ENCODE data around the gene SPIRE2.
"Not testable (repeated sequence)": the region's sequence is repeated elsewhere in the genome, so short reads cannot be mapped to it uniquely, and the experiment has no call there.

The SPIRE2 gene

GRCh38 chr16:89869911-89870310 is 41.6 kb downstream of the SPIRE2 start:
- DNase-seq (ENCODE audit: low spot score): no peak

- no peak for DNase-seq (ENCODE audit: low spot score)
Measured at GRCh38 chr16:89870440-89870839, 42.2 kb downstream of the SPIRE2 start.

GRCh38 chr16:89871895-89872294 is 43.6 kb downstream of the SPIRE2 start:
- DNase-seq (ENCODE audit: low spot score): no peak

- DNase-seq (ENCODE audit: low spot score): peak; percentile 90
Measured at GRCh38 chr16:89873109-89873971, 45.1 kb downstream of the SPIRE2 start, which contains the start of gene TCF25. Gene TCF25 (plus strand): TSS chr16:89873592. CDS start chr16:89873668, 76 bp downstream.

- DNase-seq (ENCODE audit: low spot score): peak; percentile 95
Measured at GRCh38 chr16:89873972-89874689, 45.9 kb downstream of the SPIRE2 start.

GRCh38 chr16:89879123-89879522 is 50.8 kb downstream of the SPIRE2 start:
- not testable (repeated sequence) for DNase-seq (ENCODE audit: low spot score)

GRCh38 chr16:89880477-89881367 is 52.4 kb downstream of the SPIRE2 start:
- no peak for DNase-seq (ENCODE audit: low spot score)

- DNase-seq (ENCODE audit: low spot score): no peak
Measured at GRCh38 chr16:89881368-89881730, 53.1 kb downstream of the SPIRE2 start.

GRCh38 chr16:89883346-89884040 is 55.2 kb downstream of the SPIRE2 start:
- no peak for DNase-seq (ENCODE audit: low spot score)

GRCh38 chr16:89884041-89884421 is 55.8 kb downstream of the SPIRE2 start:
- DNase-seq (ENCODE audit: low spot score): no peak

- no peak for DNase-seq (ENCODE audit: low spot score)
Measured at GRCh38 chr16:89887243-89887642, 59.0 kb downstream of the SPIRE2 start.

- DNase-seq (ENCODE audit: low spot score): no peak
Measured at GRCh38 chr16:89890200-89890599, 61.9 kb downstream of the SPIRE2 start.

- no peak for DNase-seq (ENCODE audit: low spot score)
Measured at GRCh38 chr16:89890886-89891657, 62.8 kb downstream of the SPIRE2 start.

- DNase-seq (ENCODE audit: low spot score): no peak
Measured at GRCh38 chr16:89892055-89892630, 63.9 kb downstream of the SPIRE2 start.

- no peak for DNase-seq (ENCODE audit: low spot score)
Measured at GRCh38 chr16:89892635-89893034, 64.4 kb downstream of the SPIRE2 start.

GRCh38 chr16:89893642-89894548 is 65.6 kb downstream of the SPIRE2 start:
- no peak for DNase-seq (ENCODE audit: low spot score)

GRCh38 chr16:89895482-89896250 is 67.4 kb downstream of the SPIRE2 start:
- DNase-seq (ENCODE audit: low spot score): no peak

GRCh38 chr16:89897204-89897603 is 68.9 kb downstream of the SPIRE2 start:
- DNase-seq (ENCODE audit: low spot score): no peak

All from CD4-positive, alpha-beta T cell treated with Interleukin-6 at 100 ng/mL for 8 hours (primary cell).